HEK293T (cell line): ENCODE measurements around the gene WIZ.

Experiments used
- ARNT ChIP-seq: fragments of 450-650 bp; IDR thresholded peaks from 2 replicates; pipeline ENCODE4 v1.6.1; 2017; ENCODE audit warnings: mild to moderate bottlenecking
- BHLHE40 ChIP-seq: fragments of 450-650 bp; IDR thresholded peaks from 2 replicates; pipeline ENCODE4 v1.6.1; 2016; ENCODE audit warnings: mild to moderate bottlenecking, moderate library complexity, borderline replicate concordance
- CTBP1 ChIP-seq: fragments of 450-650 bp; IDR thresholded peaks from 2 replicates; pipeline ENCODE4 v1.6.1; 2016; ENCODE audit warnings: borderline replicate concordance
- ELF4 ChIP-seq: fragments of 450-650 bp; IDR thresholded peaks from 2 replicates; pipeline ENCODE4 v1.6.1; 2017; ENCODE audit warnings: antibody characterized with exemption
- FOXA1 ChIP-seq: fragments of 450-650 bp; IDR thresholded peaks from 2 replicates; pipeline ENCODE4 v1.6.1; 2016; ENCODE audit warnings: mild to moderate bottlenecking
- FOXK2 ChIP-seq: fragments of 450-650 bp; IDR thresholded peaks from 2 replicates; pipeline ENCODE4 v1.6.1; 2016; ENCODE audit warnings: mild to moderate bottlenecking
- FOXM1 ChIP-seq: fragments of 450-650 bp; IDR thresholded peaks from 2 replicates; pipeline ENCODE4 v1.6.1; 2017; ENCODE audit warnings: mild to moderate bottlenecking, borderline replicate concordance
- HDGF ChIP-seq: fragments of 450-650 bp; IDR thresholded peaks from 2 replicates; pipeline ENCODE4 v1.6.1; 2017; ENCODE audit warnings: antibody characterized with exemption, borderline replicate concordance
- L3MBTL2 ChIP-seq: fragments of 450-650 bp; conservative IDR thresholded peaks from 2 replicates; pipeline ENCODE4 v1.6.1; 2016; ENCODE audit warnings: mild to moderate bottlenecking
- PKNOX1 ChIP-seq: fragments of 450-650 bp; IDR thresholded peaks from 2 replicates; pipeline ENCODE4 v1.6.1; 2016
- SP1 ChIP-seq: fragments of 450-650 bp; IDR thresholded peaks from 2 replicates; pipeline ENCODE4 v1.6.1; 2017
- SUZ12 ChIP-seq: fragments of 450-650 bp; IDR thresholded peaks from 2 replicates; pipeline ENCODE4 v1.6.1; 2016; ENCODE audit warnings: mild to moderate bottlenecking
- TARDBP ChIP-seq: fragments of 450-650 bp; IDR thresholded peaks from 2 replicates; pipeline ENCODE4 v1.6.1; 2016

GRCh38 chr19:15427991-15428471 lies 21.7 kb downstream of the WIZ start:
- TF ChIP-seq FOXM1 (no peak), TARDBP (no peak), ELF4 (no peak), SP1 (no peak), FOXK2 (no peak), SUZ12 (no peak), L3MBTL2 (no peak), HDGF (no peak), BHLHE40 (no peak), FOXA1 (no peak), ARNT (no peak), PKNOX1 (no peak), CTBP1 (no peak)
